GM23248 (cell line): ENCODE data around the gene MGST2. TPM values are rescaled to one million over a fixed set of nuclear protein-coding genes. Genes with fewer than 3 reads are reported as not detected.

Experiments used
- DNase-seq: peaks from one replicate; pipeline ENCODE4 v3.0.0-alpha.2; 2015
- H2AFZ ChIP-seq: fragments of 200-600 bp; sonication (generic); 2 replicates; pipeline ENCODE4 v1.6.1; 2016; ENCODE audit warnings: antibody characterized with exemption
- H3F3A ChIP-seq: fragments of 200-600 bp; sonication (generic); 2 replicates; pipeline ENCODE4 v1.6.1; 2016; ENCODE audit warnings: mild to moderate bottlenecking, antibody characterized with exemption, mixed run types; ENCODE audit not compliant: insufficient read depth
- H3K27ac ChIP-seq: fragments of 200-600 bp; sonication (generic); 2 replicates; pipeline ENCODE4 v1.5.1; 2016; ENCODE audit warnings: mild to moderate bottlenecking
- H3K27me3 ChIP-seq: fragments of 200-600 bp; sonication (generic); replicated peaks from 2 replicates; pipeline ENCODE4 v1.6.1; 2016; ENCODE audit warnings: mild to moderate bottlenecking; ENCODE audit not compliant: insufficient read depth
- H3K36me3 ChIP-seq: fragments of 200-600 bp; sonication (generic); 2 replicates; pipeline ENCODE4 v1.6.1; 2016; ENCODE audit warnings: low read depth, mild to moderate bottlenecking
- H3K4me1 ChIP-seq: fragments of 200-600 bp; sonication (generic); 2 replicates; pipeline ENCODE4 v1.6.1; 2016; ENCODE audit warnings: mild to moderate bottlenecking; ENCODE audit not compliant: insufficient read depth
- H3K4me2 ChIP-seq: fragments of 200-600 bp; sonication (generic); one replicate; pipeline ENCODE4 v1.6.1; 2016; ENCODE audit warnings: mild to moderate bottlenecking; ENCODE audit not compliant: unreplicated experiment
- H3K4me3 ChIP-seq: fragments of 200-600 bp; sonication (generic); 2 replicates; pipeline ENCODE4 v1.5.1; 2016; ENCODE audit warnings: mild to moderate bottlenecking
- H3K79me2 ChIP-seq: fragments of 200-600 bp; sonication (generic); 2 replicates; pipeline ENCODE4 v1.6.1; 2016; ENCODE audit warnings: mild to moderate bottlenecking; ENCODE audit not compliant: insufficient read depth
- H3K9ac ChIP-seq: fragments of 200-600 bp; sonication (generic); 2 replicates; pipeline ENCODE4 v1.6.1; 2016; ENCODE audit warnings: mild to moderate bottlenecking
- H3K9me2 ChIP-seq: fragments of 200-600 bp; sonication (generic); 2 replicates; pipeline ENCODE4 v1.6.1; 2016; ENCODE audit warnings: mixed run types, mild to moderate bottlenecking, moderate library complexity; ENCODE audit not compliant: insufficient read depth
- H3K9me3 ChIP-seq: fragments of 200-600 bp; sonication (generic); one replicate; pipeline ENCODE4 v1.6.1; 2017; ENCODE audit warnings: low read depth
- H4K20me1 ChIP-seq: fragments of 200-600 bp; sonication (generic); 2 replicates; pipeline ENCODE4 v1.6.0; 2016; ENCODE audit not compliant: insufficient read depth
- EZH2 ChIP-seq: fragments of 200-600 bp; sonication (generic); IDR thresholded peaks from 2 replicates; pipeline ENCODE4 v1.6.1; 2018; ENCODE audit warnings: antibody characterized with exemption, mild to moderate bottlenecking; ENCODE audit not compliant: insufficient read depth, poor library complexity, severe bottlenecking
- EZH2phosphoT487 ChIP-seq: fragments of 200-600 bp; sonication (generic); IDR thresholded peaks from 2 replicates; pipeline ENCODE4 v1.6.1; 2018; ENCODE audit warnings: antibody characterized with exemption, moderate library complexity, mild to moderate bottlenecking, low read depth; ENCODE audit not compliant: insufficient read depth
- WGBS, 2 experiments: methylation state at CpG; one replicate each; pipeline ENCODE4 v1.1.6; 2015 to 2017; ENCODE audit warnings: low lambda C conversion rate in 2 of 2, low coverage in 1 of 2; ENCODE audit errors: missing lambda C conversion rate in 2 of 2; 5-methylcytosine and 5-hydroxymethylcytosine counted together
- in situ Hi-C: fragments of 300-500 bp; cut with MboI; formaldehyde crosslinking; loops from 2 replicates; pipeline ENCODE4 v1.15.0; 2020
- polyA plus RNA-seq: library from polyadenylated mRNA; unstranded; fragments of >200 nt; fragmentation: Nextera tagmentation; extraction: Ambion mirVana; gene quantifications from 2 replicates; pipeline ENCODE4 v1.2.1, GENCODE V29; 2016
- total RNA-seq: library from RNA; depleted of rRNA; stranded (reverse); fragments of >200 nt; shearing (Covaris generic); gene quantifications from 2 replicates; pipeline ENCODE4 v1.2.3, GENCODE V29; 2014

The MGST2 gene
- total and polyA plus RNA-seq, 2 experiments from 2014 or later: 7.5 to 17.9 TPM

GRCh38 chr4:139655116-139655515 lies 10.5 kb upstream of the MGST2 start:
- Histone ChIP-seq H3K36me3 (no peaks in the 10 kb centered on the region), H3K4me1 (peaks cover 11% of the 10 kb centered on the region), H3K4me2 (no peak overlapping the region), H3K9ac (no peak overlapping the region), H3K9me3 (no peaks in the 10 kb centered on the region), H3K79me2 (no peaks in the 10 kb centered on the region), H3K4me3 (no peak overlapping the region), H4K20me1 (no peaks in the 10 kb centered on the region), H3K9me2 (no peaks in the 10 kb centered on the region), H2AFZ (no peak overlapping the region), H3K27me3 (no peaks in the 10 kb centered on the region), H3K27ac (no peak overlapping the region), H3F3A (peaks cover 16% of the 10 kb centered on the region)
- WGBS, 2 experiments: 17 to 25% methylated on average over 3 of the region's 3 CpGs
- TF ChIP-seq EZH2 (no peak), EZH2phosphoT487 (no peak)
- in situ Hi-C loops: no loop called here
- peak; percentile 64 for DNase-seq

DNA sequence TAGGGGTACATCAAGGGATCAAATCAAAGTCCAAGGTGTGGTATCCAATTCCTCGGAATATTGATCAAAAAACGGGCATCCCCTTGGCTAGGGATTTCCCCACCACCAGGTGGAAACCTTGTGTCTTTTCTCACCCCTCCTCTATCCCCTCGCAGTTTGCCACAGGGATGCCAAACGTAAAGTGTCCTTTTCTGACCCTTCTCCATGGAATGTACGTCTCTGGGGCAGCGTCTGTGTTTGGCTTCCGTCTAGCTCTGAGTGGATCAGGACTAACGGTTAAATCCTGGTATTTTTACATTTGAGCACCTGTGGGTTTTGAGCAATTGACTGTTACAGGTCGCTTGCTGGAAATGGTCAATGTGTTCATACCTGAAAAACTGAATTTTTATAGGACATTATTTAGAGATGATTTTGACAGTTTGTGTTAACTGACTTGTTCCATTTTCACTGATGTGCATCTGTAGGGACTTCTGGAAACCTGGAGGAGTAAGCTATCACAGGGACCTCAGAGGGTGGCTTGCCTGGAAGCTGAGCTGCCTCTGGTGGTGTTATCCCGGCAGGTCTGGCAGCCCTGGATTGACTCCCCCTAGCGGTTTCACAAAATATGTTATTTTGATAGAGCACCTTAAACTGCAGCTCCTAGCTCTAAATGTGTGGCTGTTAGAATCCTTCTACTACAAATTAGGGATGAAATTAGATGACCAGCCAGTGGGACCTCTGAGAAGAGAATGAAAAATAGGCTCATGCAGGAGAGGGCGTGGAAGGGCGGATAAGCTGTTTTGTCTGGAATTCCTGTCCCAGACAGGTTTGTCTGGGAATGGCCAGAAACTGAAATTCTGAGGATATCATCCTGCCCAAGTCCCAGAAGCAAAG lies 8.8 kb upstream of the MGST2 start:
- in situ Hi-C loops: no loop called here
- WGBS, 2 experiments: 32% methylated on average over 13 of the region's 13 CpGs
- peaks cover 11% of the 10 kb centered on the region for H3K4me1 ChIP-seq
- peak overlapping the region; percentile 64; the same call in 1 of the 2 replicates for H3K27ac ChIP-seq
- H3K9me2 ChIP-seq: no peaks in the 10 kb centered on the region
- no peak for TF ChIP-seq EZH2
- TF ChIP-seq EZH2phosphoT487: no peak
- no peaks in the 10 kb centered on the region for H3K79me2 ChIP-seq
- peak overlapping the region; percentile 49 for H3K9ac ChIP-seq
- peak; percentile 87 for DNase-seq
- H3K36me3 ChIP-seq: no peaks in the 10 kb centered on the region
- no peaks in the 10 kb centered on the region for H3K9me3 ChIP-seq
- peak overlapping the region; percentile 81 for H2AFZ ChIP-seq
- no peaks in the 10 kb centered on the region for H3K27me3 ChIP-seq
- H3F3A ChIP-seq: peaks cover 16% of the 10 kb centered on the region
- peak overlapping the region; percentile 85 for H3K4me2 ChIP-seq
- H4K20me1 ChIP-seq: no peaks in the 10 kb centered on the region
- H3K4me3 ChIP-seq: peak overlapping the region; percentile 61

- Histone ChIP-seq H3K79me2 (no peaks in the 10 kb centered on the region), H2AFZ (peak overlapping the region; percentile 81), H3K9me3 (no peaks in the 10 kb centered on the region), H3K36me3 (no peaks in the 10 kb centered on the region), H4K20me1 (no peaks in the 10 kb centered on the region), H3F3A (peaks cover 16% of the 10 kb centered on the region), H3K4me1 (peaks cover 11% of the 10 kb centered on the region), H3K4me2 (peak overlapping the region; percentile 85), H3K27me3 (no peaks in the 10 kb centered on the region), H3K9me2 (no peaks in the 10 kb centered on the region), H3K9ac (peak overlapping the region; percentile 49), H3K4me3 (peak overlapping the region; percentile 61; the same call in 1 of the 2 replicates), H3K27ac (peak overlapping the region; percentile 64)
- no peak for TF ChIP-seq EZH2
- TF ChIP-seq EZH2phosphoT487: no peak
- WGBS, 2 experiments: 89 to 93% methylated on average over 4 of the region's 4 CpGs
- no peak for DNase-seq
- in situ Hi-C loops: no loop called here
Observed at GRCh38 chr4:139658185-139658584, 7.4 kb upstream of the MGST2 start.

DNA sequence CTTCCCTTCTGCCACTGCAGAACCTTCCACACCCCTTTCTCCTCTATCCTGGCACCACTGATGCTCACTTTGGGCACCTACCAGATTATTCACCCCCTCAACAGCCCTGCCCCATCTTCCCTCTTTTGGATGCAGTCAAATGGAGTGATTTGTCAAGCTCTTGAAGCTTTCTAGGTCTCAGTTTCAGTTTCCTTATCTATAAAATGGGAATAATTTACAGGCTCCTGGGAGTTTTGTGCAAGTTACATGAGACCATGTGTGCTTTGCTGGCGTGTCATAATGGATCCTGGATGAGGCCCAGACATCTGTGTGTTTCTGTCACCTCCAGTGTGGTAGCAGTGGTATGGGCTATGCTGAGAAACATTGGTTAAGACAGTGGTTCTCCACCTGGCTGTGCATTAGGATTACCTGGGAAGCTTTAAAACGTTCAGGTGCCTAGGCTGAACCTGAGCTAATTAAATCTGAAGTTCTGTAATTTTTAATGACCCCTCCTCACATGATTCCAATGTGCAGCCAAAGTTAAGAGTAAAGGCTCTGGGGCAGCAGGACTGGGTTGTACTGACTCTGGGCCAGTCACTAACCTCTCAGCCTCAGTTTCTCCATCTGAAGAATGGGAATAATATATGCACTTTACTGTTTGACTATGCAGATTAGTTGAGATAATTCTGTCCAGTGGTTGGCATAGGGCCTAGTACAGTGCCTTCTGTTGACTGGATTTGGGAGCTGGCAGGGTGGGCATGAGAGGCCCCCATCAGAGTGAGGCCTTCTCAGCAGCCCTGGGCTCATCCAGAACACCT lies 6.8 kb upstream of the MGST2 start:
- no peaks in the 10 kb centered on the region for H3K27me3 ChIP-seq
- no peak overlapping the region for H3K27ac ChIP-seq
- no peak for DNase-seq
- no peak overlapping the region for H3K4me2 ChIP-seq
- peaks cover 16% of the 10 kb centered on the region for H3F3A ChIP-seq
- H3K36me3 ChIP-seq: no peaks in the 10 kb centered on the region
- peaks cover 11% of the 10 kb centered on the region for H3K4me1 ChIP-seq
- no peaks in the 10 kb centered on the region for H3K79me2 ChIP-seq
- TF ChIP-seq EZH2: no peak
- TF ChIP-seq EZH2phosphoT487: no peak
- in situ Hi-C loops: no loop called here
- H3K9ac ChIP-seq: no peak overlapping the region
- H2AFZ ChIP-seq: no peak overlapping the region
- H4K20me1 ChIP-seq: no peaks in the 10 kb centered on the region
- H3K9me3 ChIP-seq: no peaks in the 10 kb centered on the region
- H3K4me3 ChIP-seq: no peak overlapping the region
- WGBS, 2 experiments: 72 to 73% methylated on average over 2 of the region's 2 CpGs
- no peaks in the 10 kb centered on the region for H3K9me2 ChIP-seq
